GM19351 (cell line): ENCODE results near the gene PHF21A.
A peak's percentile ranks its signal among the peaks of the same experiment; 100 is the strongest.

Experiments
- ATAC-seq: cut with Tn5 transposase; IDR thresholded peaks from one replicate; pipeline ENCODE4 v1.9.1; 2021; ENCODE audit warnings: mild to moderate bottlenecking, moderate library complexity; ENCODE audit not compliant: unreplicated experiment

Gene PHF21A

DNA sequence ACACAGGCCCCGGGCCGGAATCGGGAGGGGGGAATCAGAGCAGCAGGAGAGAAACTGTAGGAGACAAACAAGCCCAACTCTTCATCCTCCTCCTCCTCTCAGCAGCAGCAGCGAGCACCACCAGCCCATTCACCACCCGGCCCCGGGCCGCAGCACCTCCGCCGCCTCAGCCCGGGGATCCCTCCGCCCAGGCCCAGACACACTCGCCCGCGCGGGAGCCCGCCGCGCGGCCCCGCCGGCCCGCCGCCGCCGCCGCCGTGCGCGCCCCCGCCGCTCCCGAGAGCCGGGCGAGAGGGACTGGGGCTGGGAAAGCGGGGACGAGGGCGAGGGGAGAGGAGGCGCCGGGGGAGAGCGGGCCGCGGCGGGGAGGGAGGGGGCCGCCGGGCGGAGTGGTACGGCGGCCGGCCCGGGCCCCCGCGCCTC is at the start of gene PHF21A:
Gene PHF21A (minus strand): TSS at position 154 of the 423 bp plus-strand sequence. CDS start 37,235 bp downstream, outside the sequence.
- peak; percentile 48 for ATAC-seq

DNA sequence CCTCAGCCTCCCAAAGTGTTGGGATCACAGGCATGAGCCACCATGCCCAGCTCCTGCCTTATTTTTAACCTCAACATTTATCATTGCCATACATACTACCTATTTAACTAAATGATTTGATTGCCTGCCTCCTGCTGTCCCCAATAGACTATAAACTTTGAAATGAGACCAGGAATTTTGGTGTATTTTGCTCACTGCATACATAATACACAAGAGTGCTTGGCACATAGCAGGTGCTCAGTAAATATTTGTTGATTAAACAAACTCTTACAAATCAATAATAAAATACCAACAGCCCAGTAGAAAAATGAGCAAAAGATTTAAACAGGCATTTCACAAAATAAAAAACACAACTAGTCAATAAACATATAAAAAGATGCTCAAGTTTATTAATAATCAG is 49.5 kb upstream of the PHF21A start:
- no peak for ATAC-seq

DNA sequence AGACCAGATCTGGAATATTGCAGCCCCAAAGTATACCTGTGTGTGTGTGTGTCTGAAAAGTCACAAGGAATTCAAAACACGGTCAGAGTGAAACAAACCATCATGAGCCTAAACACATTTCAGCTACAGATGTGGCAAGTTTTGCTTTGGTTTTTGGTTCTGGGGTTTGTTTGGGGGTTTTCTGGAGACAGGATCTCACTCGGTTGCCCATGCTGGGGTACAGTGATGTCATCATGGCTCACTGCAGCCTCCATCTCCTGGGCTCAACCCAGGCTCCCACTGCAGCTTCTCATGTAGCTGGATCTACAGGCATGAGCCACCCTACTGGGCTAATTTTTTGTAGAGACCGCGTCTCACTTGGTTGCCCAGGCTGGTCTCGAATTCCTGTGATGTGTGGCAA is 41.4 kb upstream of the PHF21A start:
- no peak for ATAC-seq

DNA sequence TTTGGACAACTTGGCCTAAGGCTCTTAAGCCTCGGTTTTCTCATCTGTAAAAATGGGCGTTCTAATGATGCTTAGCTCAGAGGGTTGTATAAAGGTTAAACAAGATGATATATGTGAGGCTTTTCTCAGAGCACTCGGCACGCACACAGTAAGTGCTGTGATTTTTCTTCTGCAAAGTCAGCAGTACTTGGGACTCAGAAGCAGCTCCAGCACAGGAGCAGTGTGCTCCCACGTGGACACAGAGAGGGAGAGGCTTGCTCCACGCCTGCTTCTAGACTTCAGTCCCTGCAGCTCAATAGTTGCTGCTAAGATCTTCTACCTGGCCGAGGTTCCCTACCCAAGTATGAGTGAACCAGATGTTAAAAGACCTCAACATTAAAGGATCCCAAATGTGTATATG is 39.9 kb upstream of the PHF21A start:
- no peak for ATAC-seq

DNA sequence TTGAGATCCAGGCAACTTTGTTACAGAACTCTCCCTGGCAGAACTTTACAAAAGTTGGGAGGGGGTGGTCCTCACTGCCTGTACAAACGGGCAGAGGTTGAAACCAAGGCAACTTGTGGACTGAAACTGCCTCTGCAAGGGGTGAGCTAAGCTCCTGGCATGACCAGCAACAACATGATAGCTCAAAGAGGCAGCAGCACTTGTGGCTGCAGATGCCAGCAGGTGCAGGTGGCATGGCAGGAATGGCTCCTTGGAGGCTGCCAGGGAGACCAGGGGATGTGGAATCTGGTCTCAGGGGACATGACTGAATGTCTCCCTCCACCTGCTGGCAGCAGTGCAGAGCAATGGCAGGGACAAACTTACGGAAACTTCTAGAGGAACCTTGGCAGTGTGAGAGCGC is 38.8 kb upstream of the PHF21A start:
- no peak for ATAC-seq

DNA sequence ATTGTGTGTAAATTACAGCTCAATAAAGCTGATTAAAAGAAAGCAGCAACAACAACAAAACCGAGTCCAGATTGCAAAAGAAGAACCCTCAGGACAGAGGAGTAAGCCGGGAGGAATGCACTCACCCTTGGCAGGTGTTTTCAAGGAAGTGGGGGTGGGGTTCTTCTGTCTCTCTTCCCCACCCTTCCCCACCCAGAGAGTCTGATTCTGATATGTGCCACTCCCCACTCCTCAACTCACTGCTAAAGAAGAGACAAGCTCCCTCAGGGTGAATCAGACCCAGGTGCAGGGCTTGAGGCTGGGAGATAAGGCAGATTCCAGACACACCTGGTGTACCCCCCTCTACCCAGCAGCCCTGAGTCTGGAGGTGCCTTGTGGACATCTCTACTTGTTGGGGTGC is 38.4 kb upstream of the PHF21A start:
- ATAC-seq = no peak

DNA sequence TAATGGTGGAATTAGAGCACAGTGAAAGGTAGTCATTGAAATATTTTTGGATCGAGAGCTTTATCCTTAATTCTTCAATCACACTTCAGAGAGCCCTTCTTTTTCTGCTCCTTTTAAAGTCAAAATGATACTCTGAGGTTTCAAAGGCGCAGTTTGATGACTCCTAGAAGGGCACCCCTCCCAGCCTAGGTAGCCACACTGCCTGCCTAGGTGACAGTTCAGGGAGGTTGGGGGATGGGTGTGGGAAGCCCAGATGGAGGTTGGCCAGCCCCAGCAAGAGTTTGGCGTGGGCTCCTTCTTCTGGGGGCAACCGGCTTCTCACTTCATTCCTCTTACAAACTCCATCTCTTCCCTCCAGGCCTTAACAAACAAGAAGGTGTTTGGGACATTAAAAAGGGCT is 28.6 kb upstream of the PHF21A start:
- no peak for ATAC-seq

DNA sequence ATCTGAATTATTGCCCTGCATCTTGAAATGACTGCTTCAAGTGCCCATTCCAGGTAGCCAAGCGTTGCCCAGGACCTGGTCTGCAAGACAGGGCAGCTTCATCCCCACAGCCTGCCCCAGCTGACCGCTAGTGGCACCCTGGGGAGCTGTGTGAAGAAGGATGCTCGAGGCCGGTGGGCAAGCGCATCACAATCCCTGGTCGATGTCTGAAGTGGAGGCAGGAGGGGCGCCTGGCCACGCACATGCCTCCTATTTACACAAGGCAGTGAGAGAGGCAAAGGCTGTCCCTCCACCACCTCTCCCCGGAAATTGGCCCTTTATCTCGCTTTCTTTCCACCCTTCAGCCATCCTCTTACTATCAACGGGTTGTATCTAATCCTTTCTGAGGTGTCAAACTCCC is 28.1 kb upstream of the PHF21A start:
- ATAC-seq = no peak

DNA sequence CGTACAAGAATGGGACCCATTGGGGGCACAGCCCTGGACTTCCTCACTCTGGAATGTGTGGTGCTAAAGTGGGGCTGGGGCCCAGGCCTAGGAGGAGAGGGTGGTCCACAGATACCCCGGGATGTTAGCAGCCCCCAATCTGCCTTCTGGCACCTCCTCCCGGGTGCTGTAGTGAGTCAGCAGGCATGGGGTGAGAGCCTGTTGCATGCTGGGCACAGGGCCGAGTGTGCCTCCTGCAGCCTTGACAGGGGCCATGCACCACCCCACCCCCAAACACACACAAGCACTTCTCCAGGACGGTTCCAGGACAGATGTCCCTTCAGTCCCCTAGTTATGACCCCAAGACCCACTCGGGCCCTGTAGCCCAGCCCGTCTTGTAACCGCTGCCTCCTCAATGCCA is 23.5 kb upstream of the PHF21A start:
- no peak for ATAC-seq

DNA sequence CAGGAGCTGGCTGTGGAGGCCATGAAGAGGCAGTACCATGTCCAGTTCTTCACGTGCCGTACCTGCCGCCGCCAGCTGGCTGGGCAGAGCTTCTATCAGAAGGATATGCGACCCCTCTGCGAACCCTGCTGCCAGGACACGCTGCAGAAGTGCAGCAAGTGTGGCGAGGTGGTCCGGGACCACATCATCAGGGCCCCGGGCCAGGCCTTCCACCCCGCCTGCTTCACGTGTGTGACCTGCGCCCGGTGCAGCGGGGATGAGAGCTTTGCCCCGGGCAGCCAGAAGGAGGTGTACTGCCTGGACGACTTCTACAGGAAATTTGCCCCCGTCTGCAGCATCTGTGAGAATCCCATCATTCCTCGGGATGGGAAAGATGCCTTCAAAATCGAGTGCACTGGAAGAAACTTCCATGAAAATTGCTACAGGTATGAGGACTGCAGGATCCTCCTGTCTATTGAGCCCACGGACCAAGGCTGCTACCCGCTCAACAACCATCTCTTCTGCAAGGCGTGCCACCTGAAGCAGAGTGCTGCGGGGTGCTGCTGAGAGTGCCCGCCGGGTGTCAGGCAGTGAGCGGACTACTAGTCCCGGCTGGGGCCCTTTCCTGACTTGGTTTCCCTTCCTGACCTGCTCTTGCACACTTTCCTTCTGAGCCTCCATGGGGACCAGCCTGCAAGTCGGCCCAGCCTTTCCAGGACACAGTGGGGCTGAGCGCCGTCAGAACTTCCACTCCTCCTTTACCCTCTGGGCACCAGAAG is 22.0 kb upstream of the PHF21A start:
- ATAC-seq = no peak

DNA sequence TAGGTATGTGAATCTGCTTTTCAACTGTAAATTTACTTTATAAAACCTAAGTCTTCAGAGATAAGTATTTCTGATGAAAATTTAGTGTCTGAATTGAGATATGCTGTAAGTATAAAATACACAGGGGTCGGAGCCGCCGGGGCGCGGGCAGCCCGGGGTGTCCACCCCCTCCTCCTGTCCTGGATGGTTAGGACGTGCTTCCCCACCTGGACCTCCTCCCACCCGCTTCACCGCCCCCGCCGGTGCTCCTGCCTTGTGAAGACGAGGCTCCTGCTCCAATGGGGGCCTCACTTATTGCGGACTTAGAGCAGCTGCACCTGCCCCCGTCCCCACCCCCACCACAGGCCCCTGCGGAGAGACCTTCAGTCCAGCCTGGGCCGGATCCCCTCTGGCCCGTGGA is 21.3 kb upstream of the PHF21A start:
- ATAC-seq = no peak

DNA sequence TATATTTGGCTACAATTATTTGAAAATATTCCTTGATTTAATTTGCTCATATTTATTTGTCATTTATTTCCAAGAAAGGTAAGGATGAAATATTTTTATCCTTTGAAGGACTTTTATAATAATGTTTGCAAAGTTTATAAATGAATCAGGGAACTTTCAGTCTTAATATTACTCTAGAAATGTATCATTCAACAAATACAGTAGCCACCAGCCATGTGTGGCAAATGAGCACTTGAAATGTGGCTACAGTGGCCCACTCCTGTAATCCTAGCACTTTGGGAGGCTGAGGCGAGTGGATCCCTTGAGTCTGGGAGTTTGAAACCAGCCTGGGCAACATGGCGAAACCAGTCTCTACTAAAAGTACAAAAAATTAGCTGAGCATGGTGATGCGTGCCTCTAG is 20.3 kb upstream of the PHF21A start:
- ATAC-seq = no peak

DNA sequence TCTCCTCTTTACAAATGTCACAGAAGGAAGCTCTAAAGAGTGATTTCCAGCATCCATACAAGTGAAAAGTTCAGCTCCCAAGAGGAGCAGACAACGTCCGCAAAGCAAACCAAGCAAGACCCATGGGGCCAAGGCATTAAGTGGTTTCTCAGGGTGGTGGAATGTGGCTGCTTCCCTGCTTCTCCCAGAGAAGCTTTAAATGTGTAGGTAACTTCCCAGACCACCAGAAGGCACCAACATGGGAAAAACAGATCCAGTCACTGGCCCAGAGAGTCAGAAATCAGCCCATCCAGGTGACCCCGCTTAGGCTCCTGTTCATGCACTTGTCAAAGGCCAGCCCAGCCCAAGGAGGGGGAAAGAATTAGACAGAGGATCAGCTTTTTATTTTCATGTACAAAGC is 13.3 kb upstream of the PHF21A start:
- no peak for ATAC-seq

DNA sequence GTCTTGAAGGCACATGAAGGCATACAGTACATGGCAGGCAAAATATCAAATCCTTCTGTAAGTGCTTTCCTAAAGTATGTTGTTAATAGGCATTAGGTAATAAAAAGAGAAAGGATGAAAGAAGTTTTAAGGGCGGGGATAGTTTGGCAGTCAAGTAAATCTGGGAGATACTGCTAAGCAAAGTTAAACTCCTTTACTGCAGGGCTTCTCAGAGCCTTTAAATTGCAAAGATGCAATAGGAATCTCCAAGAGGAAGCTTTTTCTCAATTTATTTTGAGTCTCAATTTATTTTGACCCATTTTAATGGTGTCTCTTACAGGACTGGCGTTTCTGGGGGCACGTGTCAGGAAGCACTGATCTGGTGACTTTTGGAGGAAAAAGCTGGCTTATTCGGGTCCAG is 12.8 kb upstream of the PHF21A start:
- ATAC-seq = no peak

DNA sequence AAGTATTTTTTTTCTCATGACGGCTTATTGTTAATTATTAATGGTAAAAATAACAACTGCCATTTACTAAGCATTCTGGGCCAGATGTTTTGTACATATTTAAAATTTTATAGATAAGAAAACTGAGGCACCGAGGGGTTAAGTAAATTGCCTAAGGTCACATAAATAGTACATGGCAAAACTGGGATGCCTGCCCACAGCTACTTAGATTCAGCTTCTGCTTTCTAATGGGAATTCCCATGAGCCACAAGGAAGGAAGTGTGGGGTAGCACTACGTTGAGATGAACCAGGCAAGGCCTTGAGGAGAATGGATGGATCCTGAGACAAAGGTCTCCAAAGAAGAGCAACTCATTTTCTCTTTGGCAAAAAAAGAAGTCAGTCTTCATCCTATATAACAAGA is 11.9 kb upstream of the PHF21A start:
- no peak for ATAC-seq

DNA sequence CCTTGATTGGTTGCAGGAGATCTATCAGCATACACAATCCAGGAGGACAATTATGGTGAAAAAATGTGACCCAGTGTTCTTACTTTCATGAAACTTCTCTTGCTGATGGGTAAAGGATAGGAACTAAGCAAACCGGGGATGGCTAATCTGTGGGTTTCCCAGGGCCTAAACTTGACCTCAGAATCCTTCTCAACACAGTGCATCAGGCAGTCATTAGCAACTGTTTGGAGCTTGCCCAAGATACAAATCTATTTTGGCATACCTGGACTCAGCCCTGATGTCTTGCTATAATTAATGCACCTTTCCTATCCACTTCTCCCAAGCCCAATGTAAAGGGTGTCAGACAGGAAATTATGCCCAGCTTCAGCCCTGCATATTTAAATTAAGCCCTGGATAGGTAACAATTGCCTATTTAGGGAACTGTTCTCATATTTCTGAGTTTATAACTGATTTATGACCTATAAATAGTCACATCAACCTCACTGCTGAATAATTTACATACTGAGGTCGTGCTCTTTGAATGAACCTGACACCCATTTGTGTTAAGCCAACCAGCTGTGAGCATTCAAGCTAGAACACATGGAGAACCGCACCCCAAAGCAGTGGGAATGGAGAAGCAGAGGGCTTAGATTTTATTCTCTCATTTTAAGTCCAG is 9.2 kb upstream of the PHF21A start:
- no peak for ATAC-seq

DNA sequence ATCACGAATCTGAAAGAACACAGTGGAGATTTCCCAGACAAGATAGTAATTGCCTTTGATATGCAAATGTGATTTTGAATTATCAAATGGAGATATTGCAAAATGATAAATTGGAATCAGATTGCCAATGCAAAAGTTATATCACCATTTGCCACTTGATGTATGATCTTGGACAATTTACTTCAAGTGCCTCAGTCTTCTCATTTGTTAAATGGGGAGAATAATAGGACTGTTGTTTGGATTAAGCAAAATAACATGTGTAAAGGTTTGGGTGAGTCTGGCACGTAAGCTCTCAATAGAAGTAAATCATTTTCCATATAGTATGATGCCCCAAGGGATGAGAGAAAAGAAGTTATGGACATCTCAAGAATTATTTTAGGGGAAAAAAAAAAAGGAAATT is 7.9 kb upstream of the PHF21A start:
- ATAC-seq = no peak

DNA sequence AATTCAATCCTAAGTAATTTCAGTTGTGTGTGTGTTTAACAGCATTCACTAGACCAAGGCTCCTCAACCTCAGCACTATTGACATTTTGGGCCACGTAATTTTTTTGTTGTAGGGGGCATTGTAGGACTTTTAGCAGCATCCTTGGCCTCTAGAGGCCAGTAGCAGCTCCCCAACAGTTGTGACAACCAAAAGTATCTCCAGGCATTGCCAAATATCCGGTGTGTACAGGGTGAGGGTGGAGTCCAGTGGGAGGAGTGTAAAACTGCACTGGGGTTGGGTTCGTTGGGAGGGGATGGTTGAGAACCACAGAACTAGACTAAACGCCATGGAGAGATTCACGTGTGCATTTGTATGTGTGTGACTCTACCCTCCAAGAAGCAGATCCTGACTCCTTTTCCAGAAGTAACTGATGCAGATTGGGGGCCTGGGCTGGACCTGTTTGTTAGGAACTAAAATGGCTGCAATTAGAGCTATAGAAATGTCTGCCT is 5.9 kb upstream of the PHF21A start:
- peak; percentile 76 for ATAC-seq

DNA sequence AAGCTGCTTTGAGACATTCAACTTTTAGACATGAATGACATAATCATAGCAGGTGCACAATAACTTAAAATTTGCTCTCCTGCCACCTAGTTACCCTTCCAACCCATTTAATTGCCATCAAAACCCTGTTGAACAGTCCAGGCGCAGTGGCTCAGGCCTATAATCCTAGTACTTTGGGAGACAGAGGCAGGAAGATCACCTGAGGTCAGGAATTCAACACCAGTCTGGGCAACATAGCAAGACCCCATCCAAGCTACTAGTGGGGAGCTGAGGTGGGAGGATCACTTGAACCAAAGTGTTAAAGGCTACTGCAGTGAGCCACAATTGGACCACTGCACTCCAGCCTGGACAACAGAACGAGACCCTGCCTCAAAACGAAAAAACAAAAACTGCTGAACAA is 4.0 kb upstream of the PHF21A start:
- no peak for ATAC-seq

DNA sequence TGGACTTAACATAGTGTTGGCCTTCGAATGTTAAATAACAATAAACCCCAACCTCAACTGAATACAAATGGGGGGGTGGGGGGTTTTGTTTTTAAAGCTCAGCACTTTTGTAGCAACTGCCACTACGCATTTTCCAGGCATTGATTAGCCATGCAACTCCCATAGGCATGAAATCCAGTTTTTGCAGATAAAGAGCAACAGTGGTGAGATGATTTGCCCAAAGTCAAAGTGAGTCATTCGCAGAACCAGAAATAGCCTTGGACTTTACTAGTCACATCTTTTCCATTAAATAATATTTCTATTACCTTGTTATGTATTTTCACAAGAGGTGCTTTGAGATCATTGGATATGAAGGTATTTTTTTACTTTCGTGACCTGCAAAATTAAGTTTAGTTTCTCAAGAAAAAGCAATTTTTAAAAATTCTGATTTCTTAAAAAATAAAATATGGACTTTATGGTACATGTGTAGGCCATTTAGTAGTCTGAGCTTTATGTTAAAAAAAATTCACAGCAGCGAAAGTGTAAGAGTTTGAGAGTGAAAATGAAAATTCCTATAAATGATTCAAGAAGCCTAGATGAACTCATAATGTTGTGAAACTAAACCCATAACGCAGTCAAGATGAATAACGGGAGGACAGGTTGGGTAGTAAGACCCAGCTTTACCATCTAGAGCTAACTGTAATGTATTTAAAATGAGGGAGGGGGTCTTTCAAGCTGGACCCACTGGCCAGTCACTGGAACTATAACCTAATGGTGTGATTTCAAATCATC is 1.9 kb upstream of the PHF21A start:
- ATAC-seq = no peak

DNA sequence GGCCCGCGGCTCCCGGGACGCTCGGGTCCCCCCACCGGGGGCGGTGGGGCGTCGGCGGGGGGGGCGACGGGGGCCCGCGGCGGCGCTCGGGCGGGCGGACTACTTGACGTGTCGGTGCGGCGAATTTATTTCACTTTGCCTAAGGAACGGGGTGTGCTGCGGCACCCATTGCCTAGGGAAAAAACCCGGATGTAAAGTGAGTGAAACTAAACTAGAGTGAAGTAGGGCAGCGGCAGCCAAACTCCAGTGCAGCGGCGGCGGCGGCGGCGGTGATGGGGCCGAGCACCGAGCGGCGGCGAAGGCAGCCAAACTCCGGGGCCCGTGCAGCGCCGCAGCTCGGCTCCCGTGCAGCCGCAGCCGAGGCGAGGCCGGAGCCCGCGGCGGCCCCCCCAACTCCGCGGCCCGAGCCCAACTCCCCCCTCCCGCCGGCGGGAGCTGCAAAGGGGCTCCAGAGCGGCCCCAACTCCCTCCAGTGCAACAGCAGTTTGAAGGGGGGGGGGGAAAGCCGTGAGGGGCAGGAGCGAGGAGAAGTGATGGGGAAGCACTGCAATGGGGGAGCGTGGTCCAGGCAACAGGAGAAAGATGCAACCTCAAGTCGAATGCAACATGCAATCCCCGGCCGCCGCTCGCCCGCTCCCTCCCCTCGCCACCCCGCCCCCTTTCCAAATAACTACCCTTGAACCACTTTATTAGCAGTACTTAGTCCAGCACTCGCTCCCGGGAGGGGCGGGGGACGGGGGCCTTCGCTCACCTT is 647 bp upstream of the PHF21A start:
- ATAC-seq = peak; percentile 33
